Measurements from ENCODE around the gene MRM2. TPM values are rescaled to one million over a fixed set of nuclear protein-coding genes. Genes with fewer than 3 reads are reported as not detected.

Gene MRM2
- total and polyA plus RNA-seq, 10 of the 15 experiments (the other 5 are each of a cell fraction or from before 2014, with no cell fraction given) = 43.2 to 128 (median 71.4) TPM

GRCh38 chr7:2198206-2198605 lies 43.8 kb downstream of the MRM2 start:
- H3K4me1 ChIP-seq (ENCODE audit: control insufficient read depth, insufficient read depth, low read length) = no peaks in the 10 kb centered on the region
- peaks cover 6 to 36% of the 10 kb centered on the region in 2 experiments; a peak in 3 of 4 replicates for H3K36me3 ChIP-seq (ENCODE audit: control insufficient read depth in 2 of 2, insufficient read depth in 2 of 2, low read length in 1 of 2)
- intact Hi-C loops (cut with micrococcal nuclease; ENCODE audit: unreplicated experiment) = no loop called here
- no peak overlapping the region for H3K27ac ChIP-seq (ENCODE audit: control insufficient read depth, insufficient read depth)
- in situ Hi-C loops (cut with MboI) = no loop called here
- ATAC-seq (no peak), DNase-seq (ENCODE audit: low read depth, low spot score) (no peak), FAIRE-seq (no peak)
- no TSS peak for BruUV-seq (replicated peaks)
- H3K27me3 ChIP-seq (replicated peaks in 1 of 2; ENCODE audit: control insufficient read depth in 2 of 2, insufficient read depth in 2 of 2, low read length in 1 of 2) = no peaks in the 10 kb centered on the region
- ChIA-PET SMC1A (ENCODE audit: uncharacterized antibody, unreplicated experiment) (no interaction called here), RAD21 (ENCODE audit: unreplicated experiment) (no interaction called here), CTCF (no interaction called here), POLR2A (no interaction called here)
- H3K9ac ChIP-seq (ENCODE audit: control insufficient read depth, insufficient read depth, low read length) = no peak overlapping the region
- WGBS (ENCODE audit: insufficient coverage, insufficient replicate concordance, low lambda C conversion rate, missing lambda C conversion rate) = 99% methylated on average over 15 of the region's 15 CpGs
- no peak overlapping the region for H2AFZ ChIP-seq (ENCODE audit: control insufficient read depth, low read depth, low read length)
- H3K4me2 ChIP-seq (ENCODE audit: control insufficient read depth, insufficient read depth) = no peak overlapping the region
- peaks cover 4% of the 10 kb centered on the region; the same call in 1 of the 3 replicates for H3K9me3 ChIP-seq (replicated peaks; ENCODE audit: control insufficient read depth, insufficient read depth, low read length)
- H3K79me2 ChIP-seq (ENCODE audit: control insufficient read depth, insufficient read depth, low read length) = no peaks in the 10 kb centered on the region
- H4K20me1 ChIP-seq (ENCODE audit: control insufficient read depth, insufficient read depth) = no peaks in the 10 kb centered on the region
- no peak overlapping the region for H3K4me3 ChIP-seq
- TF ChIP-seq BRCA1 (IDR thresholded peaks at IDR 0.05; ENCODE audit: low read depth, low read length) (no peak), ETV6 (conservative IDR thresholded peaks at IDR 0.05 in 1 of 2, IDR thresholded peaks at IDR 0.05 in 1 of 2; ENCODE audit: borderline replicate concordance in 1 of 2, low read depth in 1 of 2) (no peak), MEF2B (IDR thresholded peaks at IDR 0.05; ENCODE audit: partially characterized antibody, poor library complexity, severe bottlenecking) (no peak), RBBP5 (conservative IDR thresholded peaks at IDR 0.05) (no peak), HSF1 (IDR thresholded peaks at IDR 0.05; ENCODE audit: low read depth, low read length) (no peak), WRNIP1 (IDR thresholded peaks at IDR 0.05; ENCODE audit: borderline replicate concordance, low read depth, low read length) (no peak), NBN (IDR thresholded peaks at IDR 0.05) (no peak), NR2C2 (IDR thresholded peaks at IDR 0.05; ENCODE audit: borderline replicate concordance, control insufficient read depth, insufficient read length, low read depth) (no peak), ZNF687 (IDR thresholded peaks at IDR 0.05) (no peak), JUNB (IDR thresholded peaks at IDR 0.05) (no peak), RELA (IDR thresholded peaks at IDR 0.05; ENCODE audit: borderline replicate concordance, partially characterized antibody) (no peak), TARDBP (IDR thresholded peaks at IDR 0.05; ENCODE audit: borderline replicate concordance) (no peak), RCOR1 (conservative IDR thresholded peaks at IDR 0.05; ENCODE audit: low read depth, low read length) (no peak), TCF3 (IDR thresholded peaks at IDR 0.05; ENCODE audit: borderline replicate concordance, insufficient read depth, low read depth, low read length) (no peak)
- TF ChIP-seq, protein P1, sequence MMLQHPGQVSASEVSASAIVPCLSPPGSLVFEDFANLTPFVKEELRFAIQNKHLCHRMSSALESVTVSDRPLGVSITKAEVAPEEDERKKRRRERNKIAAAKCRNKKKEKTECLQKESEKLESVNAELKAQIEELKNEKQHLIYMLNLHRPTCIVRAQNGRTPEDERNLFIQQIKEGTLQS (IDR thresholded peaks at IDR 0.05; ENCODE audit: borderline replicate concordance, extremely low read depth, low read depth, low read length) = no peak
- TF ChIP-seq, protein P2, sequence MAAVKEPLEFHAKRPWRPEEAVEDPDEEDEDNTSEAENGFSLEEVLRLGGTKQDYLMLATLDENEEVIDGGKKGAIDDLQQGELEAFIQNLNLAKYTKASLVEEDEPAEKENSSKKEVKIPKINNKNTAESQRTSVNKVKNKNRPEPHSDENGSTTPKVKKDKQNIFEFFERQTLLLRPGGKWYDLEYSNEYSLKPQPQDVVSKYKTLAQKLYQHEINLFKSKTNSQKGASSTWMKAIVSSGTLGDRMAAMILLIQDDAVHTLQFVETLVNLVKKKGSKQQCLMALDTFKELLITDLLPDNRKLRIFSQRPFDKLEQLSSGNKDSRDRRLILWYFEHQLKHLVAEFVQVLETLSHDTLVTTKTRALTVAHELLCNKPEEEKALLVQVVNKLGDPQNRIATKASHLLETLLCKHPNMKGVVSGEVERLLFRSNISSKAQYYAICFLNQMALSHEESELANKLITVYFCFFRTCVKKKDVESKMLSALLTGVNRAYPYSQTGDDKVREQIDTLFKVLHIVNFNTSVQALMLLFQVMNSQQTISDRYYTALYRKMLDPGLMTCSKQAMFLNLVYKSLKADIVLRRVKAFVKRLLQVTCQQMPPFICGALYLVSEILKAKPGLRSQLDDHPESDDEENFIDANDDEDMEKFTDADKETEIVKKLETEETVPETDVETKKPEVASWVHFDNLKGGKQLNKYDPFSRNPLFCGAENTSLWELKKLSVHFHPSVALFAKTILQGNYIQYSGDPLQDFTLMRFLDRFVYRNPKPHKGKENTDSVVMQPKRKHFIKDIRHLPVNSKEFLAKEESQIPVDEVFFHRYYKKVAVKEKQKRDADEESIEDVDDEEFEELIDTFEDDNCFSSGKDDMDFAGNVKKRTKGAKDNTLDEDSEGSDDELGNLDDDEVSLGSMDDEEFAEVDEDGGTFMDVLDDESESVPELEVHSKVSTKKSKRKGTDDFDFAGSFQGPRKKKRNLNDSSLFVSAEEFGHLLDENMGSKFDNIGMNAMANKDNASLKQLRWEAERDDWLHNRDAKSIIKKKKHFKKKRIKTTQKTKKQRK (IDR thresholded peaks at IDR 0.05; ENCODE audit: low read depth, low read length) = no peak
